HepG2 (cell line): ENCODE data around the gene POLN. TPM values are rescaled to one million over a fixed set of nuclear protein-coding genes. Genes with fewer than 3 reads are reported as not detected.

Source experiments
- ATAC-seq: fragments of 200-7000 bp; cut with Tn5 transposase; 3 replicates; pipeline ENCODE4 v1.9.1; 2020; ENCODE audit warnings: mild to moderate bottlenecking, moderate library complexity
- BruUV-seq: library from RNA; stranded (reverse); fragments of 400-500 nt; replicated peaks from 2 replicates; lab custom pipeline; 2021; lab: Mats Ljungman, UMichigan
- CTCF ChIA-PET: fragments of 300-600 bp; formaldehyde crosslinking; extraction: SDS; loops from one replicate; lab custom pipeline; 2021; ENCODE audit warnings: low total read pairs, inconsistent platforms, low intra/inter-chr PET ratio; lab: Yijun Ruan, JAX
- POLR2A ChIA-PET: fragments of 350-600 bp; sonication (Branson Sonifier 250); formaldehyde crosslinking; loops from one replicate; lab custom pipeline; 2020; ENCODE audit warnings: antibody characterized with exemption, inconsistent platforms; lab: Yijun Ruan, JAX
- DNase-seq: peaks from one replicate; pipeline ENCODE4 v3.0.0-alpha.2; 2015; ENCODE audit warnings: low spot score
- FAIRE-seq: peaks from 3 replicates; lab custom pipeline; 2011; peaks lifted over from hg19 to GRCh38; lab: Jason Lieb, UNC
- H2AFZ ChIP-seq: one replicate; pipeline ENCODE4 v1.6.1; 2011; ENCODE audit warnings: low read length, inconsistent platforms
- H3K27ac ChIP-seq: fragments of 300-600 bp; 3 replicates; pipeline ENCODE4 v1.8.0; 2011; ENCODE audit warnings: mixed run types, mild to moderate bottlenecking, mixed read lengths, low read length, inconsistent platforms; ENCODE audit not compliant: insufficient read depth; ENCODE audit errors: extremely low read length
- H3K27me3 ChIP-seq, 2 experiments: fragments of 200-600 bp in 1 of 2; 2 replicates in 1 of 2; 3 replicates in 1 of 2; pipeline versions ENCODE4 v1.6.0 to v1.8.0; 2011; ENCODE audit warnings: low read length in 2 of 2, mild to moderate bottlenecking in 2 of 2, moderate library complexity in 2 of 2, inconsistent platforms in 1 of 2; ENCODE audit not compliant: insufficient read depth in 2 of 2, control insufficient read depth in 1 of 2
- H3K36me3 ChIP-seq, 2 experiments: fragments of 200-600 bp in 1 of 2; replicated peaks in 1 of 2; 2 replicates in 1 of 2; 3 replicates in 1 of 2; pipeline versions ENCODE4 v1.5.1 to v1.8.0; 2011; ENCODE audit warnings: low read length in 2 of 2, inconsistent platforms in 1 of 2; ENCODE audit not compliant: insufficient read depth in 2 of 2, control insufficient read depth in 1 of 2
- H3K4me1 ChIP-seq: 2 replicates; pipeline ENCODE4 v1.5.1; 2012; ENCODE audit warnings: low read length, inconsistent platforms; ENCODE audit not compliant: insufficient read depth
- H3K4me2 ChIP-seq: 2 replicates; pipeline ENCODE4 v1.6.0; 2011; ENCODE audit warnings: low read depth, low read length, inconsistent platforms
- H3K4me3 ChIP-seq, 3 experiments: fragments of 200-600 bp in 1 of 3; sonication (generic), shearing (Covaris generic) in 1 of 3; replicated peaks in 1 of 3; 2 replicates each; pipeline ENCODE4 v1.5.1; 2011 to 2016; ENCODE audit warnings: low read length in 3 of 3, inconsistent platforms in 2 of 3, low read depth in 2 of 3, mild to moderate bottlenecking in 2 of 3, control low read depth in 1 of 3, mixed read lengths in 1 of 3; ENCODE audit not compliant: insufficient read depth in 1 of 3
- H3K79me2 ChIP-seq: one replicate; pipeline ENCODE4 v1.6.1; 2011; ENCODE audit warnings: low read length, inconsistent platforms; ENCODE audit not compliant: insufficient read depth
- H3K9ac ChIP-seq: 2 replicates; pipeline ENCODE4 v1.6.0; 2011; ENCODE audit warnings: mild to moderate bottlenecking, low read depth, low read length, inconsistent platforms; ENCODE audit not compliant: insufficient read depth
- H3K9me3 ChIP-seq: 2 replicates; pipeline ENCODE4 v1.5.1; 2012; ENCODE audit warnings: mild to moderate bottlenecking, low read length
- H4K20me1 ChIP-seq: 2 replicates; pipeline ENCODE4 v1.6.0; 2011; ENCODE audit warnings: inconsistent platforms, mild to moderate bottlenecking, low read length, moderate library complexity; ENCODE audit not compliant: insufficient read depth
- AGO1 ChIP-seq: fragments of 200-400 bp; formaldehyde crosslinking; IDR thresholded peaks from 2 replicates; pipeline ENCODE4 v1.6.1; 2017; ENCODE audit warnings: mild to moderate bottlenecking, low read depth, low read length, moderate library complexity; ENCODE audit not compliant: poor library complexity, severe bottlenecking
- AGO2 ChIP-seq: fragments of 200-400 bp; formaldehyde crosslinking; optimal IDR thresholded peaks from 2 replicates; pipeline ENCODE3; 2017; ENCODE audit warnings: mild to moderate bottlenecking, low read depth, low read length, moderate library complexity
- HHEX ChIP-seq: IDR thresholded peaks from 2 replicates; pipeline ENCODE4 v1.6.1; 2016; ENCODE audit warnings: control low read depth
- MYPOP ChIP-seq: sonication (generic); formaldehyde crosslinking; IDR thresholded peaks from 2 replicates; pipeline ENCODE4 v1.8.1; 2023; ENCODE audit warnings: mild to moderate bottlenecking, moderate library complexity, missing genetic modification reagents
- PCBP2 ChIP-seq: fragments of 200-400 bp; formaldehyde crosslinking; optimal IDR thresholded peaks from 2 replicates; pipeline ENCODE3; 2018; ENCODE audit warnings: low read length, low read depth; ENCODE audit not compliant: poor library complexity, severe bottlenecking
- POLR2G ChIP-seq: fragments of 200-400 bp; formaldehyde crosslinking; IDR thresholded peaks from 2 replicates; pipeline ENCODE4 v1.6.1; 2018; ENCODE audit warnings: mild to moderate bottlenecking, low read depth, low read length, moderate library complexity
- RBM22 ChIP-seq: fragments of 200-400 bp; formaldehyde crosslinking; optimal IDR thresholded peaks from 2 replicates; pipeline ENCODE3; 2017; ENCODE audit warnings: mild to moderate bottlenecking, low read length, moderate library complexity
- THYN1 ChIP-seq: sonication (generic); formaldehyde crosslinking; IDR thresholded peaks from 2 replicates; pipeline ENCODE4 v1.8.1; 2023; ENCODE audit warnings: low read depth, mild to moderate bottlenecking, moderate library complexity, missing genetic modification reagents, borderline replicate concordance
- ZNF441 ChIP-seq: sonication (generic); formaldehyde crosslinking; IDR thresholded peaks from 2 replicates; pipeline ENCODE4 v1.7.0; 2021; ENCODE audit warnings: missing genetic modification reagents, borderline replicate concordance
- ZNF607 ChIP-seq: sonication (generic); formaldehyde crosslinking; IDR thresholded peaks from 2 replicates; pipeline ENCODE4 v1.5.1; 2020; ENCODE audit warnings: missing genetic modification reagents, mild to moderate bottlenecking, borderline replicate concordance
- WGBS: methylation state at CpG from one replicate; pipeline ENCODE4 v1.1.6; 2017; ENCODE audit warnings: low lambda C conversion rate; 5-methylcytosine and 5-hydroxymethylcytosine counted together
- in situ Hi-C: cut with HindIII; loops from 2 replicates; pipeline ENCODE4 v1.10.0; 2017; ENCODE audit warnings: low pct_unique_long_range_greater_than_20kb; ENCODE audit not compliant: extremely low pct_ligation_motif_present
- intact Hi-C: fragments of 100-400 bp; cut with micrococcal nuclease; formaldehyde crosslinking; loops from one replicate; pipeline ENCODE4 v1.10.0; 2022; ENCODE audit not compliant: unreplicated experiment
- polyA plus RNA-seq, 8 experiments: library from polyadenylated mRNA; depleted of rRNA in 3 of 8; stranded (reverse) in 7 of 8; unstranded in 1 of 8; fragments of >200 nt; fragmentation: Illumina TruSeq in 4 of 8; extraction: Trizol in 4 of 8; gene quantifications; 2 replicates each; pipeline versions ENCODE4 v1.2.1 to v1.2.3, GENCODE V29; 2011 to 2016; ENCODE audit warnings: low read depth in 4 of 8, missing spikeins in 1 of 8, mixed read lengths in 1 of 8; ENCODE audit not compliant: insufficient read depth in 1 of 8
- total RNA-seq, 5 experiments: library from RNA; depleted of rRNA; stranded (reverse); fragments of >200 nt; fragmentation: Illumina TruSeq; extraction: Trizol; gene quantifications; 2 replicates each; pipeline ENCODE4 v1.2.3, GENCODE V29; 2016; ENCODE audit warnings: low read depth in 1 of 5

POLN gene
- total and polyA plus RNA-seq, 2 of the 13 experiments (the other 11 are each of a cell fraction or from before 2014, with no cell fraction given), result 0.93 to 1.5 TPM

DNA sequence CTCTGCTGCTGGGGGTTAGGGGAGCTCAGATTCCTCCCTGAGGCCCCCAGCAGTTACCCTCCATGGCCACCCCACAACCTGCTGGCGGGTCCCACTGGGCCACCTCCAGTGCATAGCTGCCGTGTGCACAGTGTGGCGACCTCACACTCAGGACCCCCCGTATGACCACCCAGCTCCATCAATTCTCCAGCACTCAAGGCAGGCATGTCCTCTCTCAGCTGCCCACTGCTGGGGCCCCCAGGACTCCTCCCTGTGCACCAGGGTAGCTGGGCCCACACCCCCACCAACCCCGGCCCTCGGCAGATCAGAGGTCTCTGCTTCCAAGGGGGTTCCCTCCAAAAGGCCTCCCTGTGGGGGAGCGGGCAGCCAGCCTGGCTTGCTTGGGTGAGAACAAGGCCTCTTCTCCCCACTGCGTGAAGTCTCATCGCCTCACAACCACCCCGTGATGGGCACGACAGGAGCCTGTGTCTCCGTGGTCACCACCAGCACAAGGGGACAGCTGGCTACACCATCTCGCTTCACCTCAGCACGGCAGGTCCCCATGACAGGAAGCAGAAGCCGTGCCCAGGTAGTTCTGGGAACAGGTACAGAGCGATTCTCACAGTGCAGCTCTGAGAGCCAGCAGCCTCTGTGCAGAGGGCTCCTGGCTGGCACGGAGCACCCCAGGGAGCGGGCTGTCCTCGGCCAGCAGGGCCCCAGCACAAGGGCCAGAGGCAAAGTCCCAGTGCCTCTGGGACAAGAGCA, 4.6 kb upstream of the POLN start:
- CTCF ChIA-PET, result no interaction called here

More for the DNA sequence above, 4.6 kb upstream of the POLN start:
- 84% methylated on average over 11 of the region's 19 CpGs for WGBS
- peaks cover 0 to 4% of the 10 kb centered on the region in 2 experiments; a peak in 2 of 5 replicates for H3K36me3 ChIP-seq
- FAIRE-seq (no peak), DNase-seq (no peak), ATAC-seq (no peak)
- H3K4me2 ChIP-seq, result no peak overlapping the region
- no peak overlapping the region for H3K27ac ChIP-seq
- BruUV-seq, result no TSS peak
- H3K9me3 ChIP-seq, result no peaks in the 10 kb centered on the region
- POLR2A ChIA-PET, result no interaction called here
- H3K4me1 ChIP-seq, result peaks cover 34% of the 10 kb centered on the region
- no peak overlapping the region for H3K4me3 ChIP-seq
- H3K9ac ChIP-seq, result no peak overlapping the region
- in situ Hi-C loops (no loop called here), intact Hi-C loops (loop anchor here (10.0 kb wide), 1 partner anchor 218 kb away; the partner anchor contains the start of gene RNF4)
- no peak overlapping the region for H2AFZ ChIP-seq
- TF ChIP-seq AGO1 (peak; percentile 63), POLR2G (0 out of 2 replicates have a peak, but pooled peaks have one; percentile 15), ZNF441 (CRISPR knock-in tag) (no peak), THYN1 (CRISPR knock-in tag) (no peak), AGO2 (peak; percentile 3), PCBP2 (no peak), MYPOP (no peak), RBM22 (peak; percentile 10), HHEX (CRISPR knock-in tag) (no peak), ZNF607 (no peak)
- H3K79me2 ChIP-seq, result peaks cover 1% of the 10 kb centered on the region
- H3K27me3 ChIP-seq, result no peaks in the 10 kb centered on the region
- H4K20me1 ChIP-seq, result no peaks in the 10 kb centered on the region
